HG02840 (cell line): ENCODE results near the gene SYNGR3.
"Not testable (repeated sequence)": the region's sequence is repeated elsewhere in the genome, so short reads cannot be mapped to it uniquely, and the experiment has no call there.

Source experiments
- ATAC-seq: cut with Tn5 transposase; IDR thresholded peaks from one replicate; pipeline ENCODE4 v1.9.1; 2021; ENCODE audit warnings: mild to moderate bottlenecking, moderate library complexity, moderate number of reproducible peaks; ENCODE audit not compliant: unreplicated experiment, low FRiP score

SYNGR3 gene

GRCh38 chr16:2026461-2027023 is 36.8 kb downstream of the SYNGR3 start, which contains the start of gene NHERF2:
NHERF2 (plus strand) TSS chr16:2026902; CDS start chr16:2027006, 104 bp downstream.
- ATAC-seq = no peak

- ATAC-seq = no peak
Observed at GRCh38 chr16:2027024-2028010, 37.5 kb downstream of the SYNGR3 start.

DNA sequence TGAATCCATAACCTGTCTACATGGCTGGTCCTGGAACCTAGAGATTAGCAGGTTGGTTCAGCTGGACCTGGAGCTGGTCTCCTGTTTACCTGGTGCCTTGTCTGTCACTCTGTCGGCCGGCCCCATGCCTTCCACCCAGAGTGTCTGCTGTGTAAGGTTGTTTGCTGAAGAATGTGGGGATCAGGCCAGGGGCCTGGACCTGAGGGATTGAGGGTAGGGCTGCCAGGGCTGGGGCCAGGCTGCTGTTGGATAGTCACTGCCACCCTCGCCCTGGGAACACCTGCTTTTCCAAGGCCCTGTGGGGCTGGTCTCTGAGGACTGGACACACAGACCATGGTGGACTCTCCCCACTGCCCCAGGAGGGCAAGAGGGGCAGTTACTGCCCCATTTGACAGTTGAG is 38.4 kb downstream of the SYNGR3 start:
- ATAC-seq = no peak

DNA sequence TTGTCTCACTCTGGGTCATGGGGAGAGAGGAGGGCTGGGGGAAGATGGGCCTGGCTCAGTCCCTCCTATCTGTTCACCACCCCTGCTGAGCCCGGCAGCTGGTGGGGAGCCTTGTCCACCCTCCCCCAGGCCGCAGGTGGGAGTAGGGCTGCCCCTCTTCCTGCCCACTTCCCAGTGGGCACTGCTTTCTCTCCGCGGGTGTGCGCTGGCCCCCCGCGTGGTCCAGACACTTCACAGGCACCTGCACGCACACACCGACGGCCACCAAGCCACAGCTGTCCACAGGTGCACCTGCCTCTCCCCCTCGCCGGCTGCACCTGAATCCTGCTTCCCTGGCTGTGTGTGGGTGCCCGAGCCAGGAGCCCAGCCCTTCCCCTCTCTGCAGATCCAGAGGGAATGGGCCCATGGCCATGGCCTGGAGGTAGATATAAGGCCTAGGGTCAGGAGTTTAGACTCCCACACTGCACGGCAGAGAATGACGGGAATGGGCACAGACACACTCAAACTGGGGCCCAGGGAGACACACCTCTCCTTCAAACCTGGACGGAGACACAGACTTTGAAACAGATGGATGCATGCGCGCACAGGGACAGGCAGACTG is 39.0 kb downstream of the SYNGR3 start:
- no peak for ATAC-seq

DNA sequence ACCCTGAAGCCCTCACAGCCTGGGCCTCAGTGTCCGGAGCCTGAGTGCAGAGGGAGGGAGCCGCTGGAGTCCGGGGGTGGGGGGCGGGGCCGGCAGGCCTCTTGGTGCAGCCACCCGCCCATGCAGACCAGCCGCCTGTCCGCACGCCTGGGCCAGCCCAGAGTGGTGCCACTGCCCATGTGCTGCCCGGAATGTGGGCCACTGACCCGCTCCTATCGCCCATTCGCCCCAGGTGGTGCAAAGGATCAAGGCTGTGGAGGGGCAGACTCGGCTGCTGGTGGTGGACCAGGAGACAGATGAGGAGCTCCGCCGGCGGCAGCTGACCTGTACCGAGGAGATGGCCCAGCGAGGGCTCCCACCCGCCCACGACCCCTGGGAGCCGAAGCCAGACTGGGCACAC is 39.6 kb downstream of the SYNGR3 start:
- no peak for ATAC-seq

GRCh38 chr16:2030036-2030435 is 40.3 kb downstream of the SYNGR3 start:
- no peak for ATAC-seq

DNA sequence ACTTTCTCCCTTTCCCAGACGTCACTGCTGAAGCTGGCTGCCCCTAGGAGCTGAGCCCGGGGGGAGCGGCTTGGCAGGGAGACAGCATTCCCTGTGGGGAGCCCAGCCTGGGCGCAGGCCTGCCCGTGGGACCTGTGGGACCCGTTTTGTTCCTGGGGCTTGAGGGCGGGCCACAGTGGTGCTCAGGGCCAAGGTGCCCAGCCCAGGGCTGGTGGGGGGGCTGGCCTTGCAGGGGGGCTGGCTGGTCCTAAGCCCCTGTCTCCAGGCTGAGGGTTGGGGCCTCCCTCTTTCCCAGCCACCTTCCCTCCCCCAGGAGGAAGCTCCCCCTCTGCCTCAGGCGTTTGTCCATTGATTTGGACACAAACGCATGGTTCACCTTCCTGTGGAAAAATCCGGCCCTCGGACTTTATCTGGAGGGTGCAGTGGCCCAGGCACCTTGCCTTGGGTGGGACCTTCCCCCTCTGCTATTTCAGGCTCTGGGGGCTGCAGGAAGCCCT is 41.4 kb downstream of the SYNGR3 start:
- ATAC-seq = no peak

GRCh38 chr16:2032285-2033056 is 42.7 kb downstream of the SYNGR3 start:
- ATAC-seq = no peak

GRCh38 chr16:2033057-2033908 is 43.5 kb downstream of the SYNGR3 start:
- no peak for ATAC-seq

DNA sequence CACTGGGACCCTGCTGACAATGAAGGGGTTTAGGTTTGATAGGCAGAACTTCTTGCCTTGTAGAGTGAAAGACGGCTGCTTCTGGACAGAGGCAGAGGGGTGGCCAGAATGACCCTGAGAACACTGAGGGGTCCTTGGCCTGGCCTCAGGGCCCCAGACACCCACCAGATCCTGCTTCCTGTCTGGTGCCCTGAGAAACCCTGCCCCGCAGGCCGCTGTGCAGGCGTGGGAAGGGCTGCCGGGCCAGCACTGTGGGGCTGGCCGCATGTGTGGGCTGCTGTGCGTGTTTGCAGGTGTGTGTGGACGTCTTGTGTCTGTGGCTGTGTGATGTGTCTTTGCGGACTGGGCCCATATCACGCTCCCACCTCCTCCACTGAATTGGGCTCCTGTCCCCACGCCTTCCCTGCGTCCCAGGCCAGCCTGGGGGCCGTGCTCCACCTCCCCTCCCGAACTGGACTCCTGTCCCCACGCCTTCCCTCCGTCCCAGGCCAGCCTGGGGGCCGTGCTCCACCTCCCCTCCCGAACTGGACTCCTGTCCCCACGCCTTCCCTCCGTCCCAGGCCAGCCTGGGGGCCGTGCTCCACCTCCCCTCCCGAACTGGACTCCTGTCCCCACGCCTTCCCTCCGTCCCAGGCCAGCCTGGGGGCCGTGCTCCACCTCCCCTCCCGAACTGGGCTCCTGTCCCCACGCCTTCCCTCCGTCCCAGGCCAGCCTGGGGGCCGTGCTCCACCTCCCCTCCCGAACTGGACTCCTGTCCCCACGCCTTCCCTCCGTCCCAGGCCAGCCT is 44.3 kb downstream of the SYNGR3 start:
- ATAC-seq = not testable (repeated sequence)

DNA sequence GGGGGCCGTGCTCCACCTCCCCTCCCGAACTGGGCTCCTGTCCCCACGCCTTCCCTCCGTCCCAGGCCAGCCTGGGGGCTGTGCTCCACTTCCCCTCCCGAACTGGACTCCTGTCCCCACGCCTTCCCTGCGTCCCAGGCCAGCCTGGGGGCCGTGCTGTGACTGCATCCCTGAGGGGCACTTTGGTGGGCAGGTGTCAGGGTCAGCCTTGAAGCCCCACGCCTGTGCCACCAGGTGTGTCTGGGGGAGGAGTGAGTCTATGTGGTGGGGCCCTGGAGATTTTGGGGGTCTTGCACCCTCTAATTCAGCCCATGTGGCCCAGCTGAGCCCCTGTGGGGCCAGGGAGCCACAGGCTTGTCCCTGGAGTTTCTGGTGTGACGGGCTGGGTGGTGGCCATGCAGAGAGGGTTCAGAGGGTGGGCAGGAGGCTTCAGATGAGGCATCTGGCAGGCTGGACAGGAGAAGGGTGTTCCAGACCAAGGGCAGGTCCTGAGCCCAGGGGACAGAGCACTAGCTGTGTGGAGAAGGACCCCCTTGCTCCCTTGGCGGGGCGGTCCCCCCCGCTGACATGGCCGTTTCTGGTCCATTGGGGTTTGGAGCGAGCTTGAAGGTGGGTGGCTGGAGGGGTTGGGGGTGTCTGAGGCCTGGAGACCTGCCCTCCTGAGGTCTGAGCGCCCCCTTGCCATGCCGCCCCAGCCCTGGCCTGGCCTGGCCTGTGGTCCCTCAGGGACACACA is 45.1 kb downstream of the SYNGR3 start:
- ATAC-seq = no peak

DNA sequence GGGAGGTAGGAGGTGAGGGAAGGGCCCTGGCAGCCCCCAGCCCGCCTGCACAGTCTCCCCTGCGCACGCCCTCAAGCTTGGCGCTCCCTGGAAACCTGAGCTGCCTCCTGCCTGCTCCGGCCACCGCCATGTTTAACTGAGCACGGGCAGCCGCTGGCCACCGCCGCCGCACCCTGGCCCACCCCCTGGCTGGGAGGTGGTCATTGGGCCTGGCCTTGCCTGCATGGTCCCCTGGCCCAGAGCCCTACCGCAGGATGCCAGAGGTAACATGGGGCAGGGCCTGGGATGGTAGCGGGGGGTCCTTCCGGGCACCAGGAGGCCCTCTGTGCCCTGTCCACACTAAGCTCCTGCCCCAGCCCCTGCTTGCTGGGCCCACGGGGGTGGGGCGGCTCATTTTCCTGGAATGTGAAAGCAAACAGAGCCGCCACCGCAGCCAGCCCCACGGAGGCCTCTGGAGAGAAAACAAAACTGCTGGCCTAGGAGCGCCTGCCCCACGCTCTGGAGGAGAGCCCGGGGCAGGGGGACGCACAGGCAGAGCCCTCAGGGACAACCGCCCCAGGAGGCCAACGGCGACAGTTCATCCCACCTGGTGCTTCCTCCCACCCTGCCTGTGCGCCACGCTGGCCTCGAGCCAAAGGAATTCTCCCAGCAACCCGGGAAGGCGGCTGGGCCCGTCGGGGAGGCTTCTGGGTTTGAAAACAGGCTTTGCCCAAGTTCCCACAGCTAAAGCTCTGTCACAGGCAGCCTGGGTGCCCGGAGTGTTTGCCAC is 45.8 kb downstream of the SYNGR3 start:
- no peak for ATAC-seq

- ATAC-seq = no peak
Observed at GRCh38 chr16:2036200-2036966, 46.6 kb downstream of the SYNGR3 start.

- no peak for ATAC-seq
Observed at GRCh38 chr16:2037115-2037514, 47.3 kb downstream of the SYNGR3 start.

DNA sequence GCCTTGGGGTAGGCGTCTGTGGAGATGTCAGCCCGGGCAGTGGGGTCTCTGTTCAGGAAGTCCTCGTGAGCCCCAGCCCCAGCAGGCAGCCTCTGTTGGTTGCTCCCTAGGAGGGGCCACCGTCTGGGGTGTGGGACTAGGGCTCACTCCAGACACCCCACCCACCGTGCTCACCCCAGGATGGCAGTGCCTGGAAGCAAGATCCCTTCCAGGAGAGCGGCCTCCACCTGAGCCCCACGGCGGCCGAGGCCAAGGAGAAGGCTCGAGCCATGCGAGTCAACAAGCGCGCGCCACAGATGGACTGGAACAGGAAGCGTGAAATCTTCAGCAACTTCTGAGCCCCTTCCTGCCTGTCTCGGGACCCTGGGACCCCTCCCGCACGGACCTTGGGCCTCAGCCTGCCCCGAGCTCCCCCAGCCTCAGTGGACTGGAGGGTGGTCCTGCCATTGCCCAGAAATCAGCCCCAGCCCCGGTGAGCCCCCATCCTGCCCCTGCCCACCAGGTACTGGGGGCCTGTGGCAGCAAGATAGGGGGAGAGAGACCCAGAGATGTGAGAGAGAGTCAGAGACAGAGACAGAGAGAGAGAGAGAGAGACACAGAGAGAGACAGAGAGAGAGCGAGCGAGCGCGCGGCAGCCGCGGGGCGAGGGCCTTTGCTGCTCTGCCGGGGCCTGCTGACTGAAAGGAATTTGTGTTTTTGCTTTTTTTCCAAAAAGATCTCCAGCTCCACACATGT is 48.0 kb downstream of the SYNGR3 start:
- ATAC-seq = no peak
